ENCODE measurements around the gene SPATA13. TPM values are rescaled to one million over a fixed set of nuclear protein-coding genes. Genes with fewer than 3 reads are reported as not detected.

SPATA13 gene
- total and polyA plus RNA-seq, 4 experiments from 2014 or later, result 43.2 to 110 (median 93.4) TPM

DNA sequence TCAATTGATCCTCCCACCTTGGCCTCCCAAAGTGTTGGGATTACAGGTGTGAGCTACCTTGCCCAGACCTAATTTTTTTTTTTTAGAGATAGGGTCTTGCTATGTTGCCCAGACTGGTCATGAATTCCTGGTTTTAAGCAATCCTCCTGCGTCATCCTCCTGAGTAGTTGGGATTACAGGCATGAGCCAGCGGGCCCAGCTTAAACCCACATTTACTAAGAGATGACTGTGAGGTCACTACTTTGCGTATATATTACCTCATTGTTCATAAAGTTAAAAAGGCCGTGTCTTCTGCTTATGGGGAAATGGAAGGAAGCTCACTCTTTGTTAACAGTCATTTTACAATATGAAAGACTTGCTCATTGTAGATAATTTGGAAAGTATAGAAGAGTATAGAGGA, 109.3 kb downstream of the SPATA13 start:
- no peaks in the 10 kb centered on the region for H3K36me3 ChIP-seq (ENCODE audit: insufficient read depth, low read length)
- ChIA-PET POLR2A (ENCODE audit: partially characterized antibody) (interaction anchor here (1.4 to 35.7 kb wide), 6 partner anchors 7 to 109 kb away, joined by 6 to 1361 read pairs (median 8); partner anchors contain the start of gene SPATA13), CTCF (ENCODE audit: partially characterized antibody) (interaction anchor here (2.0 to 14.2 kb wide), 5 partner anchors 11 to 109 kb away, joined by 5 to 310 read pairs (median 14); partner anchors contain the start of gene SPATA13)
- H3K27me3 Mint-ChIP-seq, result peaks cover 2% of the 10 kb centered on the region in 2 donors
- H3K27me3 ChIP-seq (ENCODE audit: insufficient read depth, low read length), result no peaks in the 10 kb centered on the region
- no peaks in the 10 kb centered on the region for H3K9me3 ChIP-seq (ENCODE audit: control insufficient read depth in 1 of 2, low read length in 2 of 2)
- intact Hi-C loops (cut with micrococcal nuclease), result loop anchor here (2.0 to 10.0 kb wide), 5 partner anchors 37 to 1032 kb away; partner anchors contain the start of genes C1QTNF9, MIPEP and NUP58
- peak overlapping the region; percentile 98 to 100 (median 99) for H3K27ac Mint-ChIP-seq
- H3K4me3 ChIP-seq (ENCODE audit: low read length in 2 of 2), result peak overlapping the region in 1 of 2 donors; percentile 10
- peak overlapping the region; percentile 90 for H3K27ac ChIP-seq (ENCODE audit: low read depth, low read length)
- peaks cover 6 to 37% of the 10 kb centered on the region in 2 donors for H3K36me3 Mint-ChIP-seq
- DNase-seq, result no peak
- peaks cover 98% of the 10 kb centered on the region for H3K4me1 ChIP-seq (ENCODE audit: insufficient read depth, low read length)
- H3K9me3 Mint-ChIP-seq, result peaks cover 0 to 11% (median 0%) of the 10 kb centered on the region in 8 donors
- peak overlapping the region; percentile 83 to 99 (median 92) for H3K4me3 Mint-ChIP-seq
- H3K4me1 Mint-ChIP-seq, result peaks cover 74 to 97% (median 86%) of the 10 kb centered on the region in 4 donors

- Mint-ChIP-seq H3K4me1 (peaks cover 72 to 97% (median 85%) of the 10 kb centered on the region in 4 donors), H3K27me3 (peaks cover 2% of the 10 kb centered on the region in 2 donors), H3K36me3 (peaks cover 6 to 33% of the 10 kb centered on the region in 2 donors), H3K4me3 (peak overlapping the region; percentile 83 to 99 (median 92)), H3K27ac (peak overlapping the region; percentile 98 to 100 (median 99)), H3K9me3 (peaks cover 0 to 11% (median 0%) of the 10 kb centered on the region in 8 donors)
- no peaks in the 10 kb centered on the region for H3K27me3 ChIP-seq (ENCODE audit: insufficient read depth, low read length)
- intact Hi-C loops (cut with micrococcal nuclease), result loop anchor here (1.0 to 10.0 kb wide), 7 partner anchors 9 to 1032 kb away; partner anchors contain the start of genes C1QTNF9 and NUP58
- H3K9me3 ChIP-seq (ENCODE audit: control insufficient read depth in 1 of 2, low read length in 2 of 2), result no peaks in the 10 kb centered on the region
- no peaks in the 10 kb centered on the region for H3K36me3 ChIP-seq (ENCODE audit: insufficient read depth, low read length)
- peak overlapping the region; percentile 14 to 66 for H3K4me3 ChIP-seq (ENCODE audit: low read length in 2 of 2)
- H3K4me1 ChIP-seq (ENCODE audit: insufficient read depth, low read length), result peaks cover 98% of the 10 kb centered on the region
- POLR2A ChIA-PET (ENCODE audit: partially characterized antibody), result interaction anchor here (0.8 to 35.7 kb wide), 10 partner anchors 7 to 895 kb away, joined by 3 to 1361 read pairs (median 6); partner anchors contain the start of genes PARP4 and SPATA13
- DNase-seq, result peak; percentile 74 to 80 (median 76)
- CTCF ChIA-PET (ENCODE audit: partially characterized antibody), result interaction anchor here (0.8 to 14.2 kb wide), 6 partner anchors 10 to 110 kb away, joined by 3 to 310 read pairs (median 11); partner anchors contain the start of gene SPATA13
- peak overlapping the region; percentile 90 for H3K27ac ChIP-seq (ENCODE audit: low read depth, low read length)
Measured at GRCh38 chr13:24270639-24271141, 110.2 kb downstream of the SPATA13 start.

DNA sequence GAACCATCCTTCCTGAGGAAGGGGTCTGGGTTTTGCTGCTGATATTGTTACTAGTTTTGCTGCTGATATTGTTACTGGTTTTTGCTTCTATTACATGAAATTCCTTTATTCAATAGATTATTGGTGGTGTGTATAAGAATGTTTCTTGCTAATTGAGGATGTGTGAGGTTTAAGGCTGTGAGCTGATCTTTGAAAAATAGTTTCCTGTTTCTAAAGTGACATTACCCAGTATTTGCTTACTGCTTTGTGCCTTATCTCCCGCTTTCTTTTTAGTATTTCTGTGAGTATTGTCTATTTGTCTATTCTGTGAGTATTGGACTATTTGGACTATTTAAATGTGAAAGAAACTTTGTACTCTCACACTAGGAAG, 110.7 kb downstream of the SPATA13 start:
- H3K4me3 Mint-ChIP-seq, result peak overlapping the region; percentile 83 to 99 (median 92)
- no peak for DNase-seq
- peaks cover 6 to 33% of the 10 kb centered on the region in 2 donors for H3K36me3 Mint-ChIP-seq
- H3K27me3 Mint-ChIP-seq, result peaks cover 2% of the 10 kb centered on the region in 2 donors
- ChIA-PET CTCF (ENCODE audit: partially characterized antibody) (interaction anchor here (2.0 to 14.2 kb wide), 5 partner anchors 9 to 110 kb away, joined by 5 to 310 read pairs (median 14); partner anchors contain the start of gene SPATA13), POLR2A (ENCODE audit: partially characterized antibody) (interaction anchor here (1.0 to 35.7 kb wide), 8 partner anchors 6 to 896 kb away, joined by 3 to 1361 read pairs (median 6); partner anchors contain the start of gene SPATA13)
- Histone ChIP-seq H3K9me3 (ENCODE audit: control insufficient read depth in 1 of 2, low read length in 2 of 2) (no peaks in the 10 kb centered on the region), H3K4me3 (ENCODE audit: low read length in 2 of 2) (peak overlapping the region; percentile 14 to 66), H3K36me3 (ENCODE audit: insufficient read depth, low read length) (no peaks in the 10 kb centered on the region), H3K4me1 (ENCODE audit: insufficient read depth, low read length) (peaks cover 98% of the 10 kb centered on the region), H3K27me3 (ENCODE audit: insufficient read depth, low read length) (no peaks in the 10 kb centered on the region), H3K27ac (ENCODE audit: low read depth, low read length) (peak overlapping the region; percentile 90)
- H3K9me3 Mint-ChIP-seq, result peaks cover 0 to 11% (median 0%) of the 10 kb centered on the region in 8 donors
- intact Hi-C loops (cut with micrococcal nuclease), result loop anchor here (1.0 to 10.0 kb wide), 7 partner anchors 10 to 1031 kb away; partner anchors contain the start of genes C1QTNF9 and NUP58
- H3K27ac Mint-ChIP-seq, result peak overlapping the region; percentile 98 to 100 (median 99)
- peaks cover 72 to 97% (median 85%) of the 10 kb centered on the region in 4 donors for H3K4me1 Mint-ChIP-seq

- H3K4me3 ChIP-seq (ENCODE audit: low read length in 2 of 2), result peak overlapping the region; percentile 48 to 66
- ChIA-PET POLR2A (ENCODE audit: partially characterized antibody) (interaction anchor here (2.0 to 35.7 kb wide), 5 partner anchors 5 to 111 kb away, joined by 7 to 1361 read pairs (median 10); partner anchors contain the start of gene SPATA13), CTCF (ENCODE audit: partially characterized antibody) (interaction anchor here (2.8 to 14.2 kb wide), 6 partner anchors 7 to 44 kb away, joined by 8 to 310 read pairs (median 24); no protein-coding TSS in a partner anchor)
- H3K27ac ChIP-seq (ENCODE audit: low read depth, low read length), result peak overlapping the region; percentile 90
- Mint-ChIP-seq H3K4me1 (peaks cover 76 to 97% (median 86%) of the 10 kb centered on the region in 4 donors), H3K4me3 (peak overlapping the region; percentile 83 to 99 (median 92)), H3K27ac (peak overlapping the region; percentile 98 to 100 (median 99)), H3K36me3 (peaks cover 8 to 34% of the 10 kb centered on the region in 2 donors), H3K27me3 (peaks cover 2% of the 10 kb centered on the region in 2 donors), H3K9me3 (peaks cover 0 to 11% (median 0%) of the 10 kb centered on the region in 8 donors)
- peak; percentile 82 to 90 (median 88) for DNase-seq
- H3K9me3 ChIP-seq (ENCODE audit: control insufficient read depth in 1 of 2, low read length in 2 of 2), result no peaks in the 10 kb centered on the region
- no peaks in the 10 kb centered on the region for H3K36me3 ChIP-seq (ENCODE audit: insufficient read depth, low read length)
- no peaks in the 10 kb centered on the region for H3K27me3 ChIP-seq (ENCODE audit: insufficient read depth, low read length)
- intact Hi-C loops (cut with micrococcal nuclease), result loop anchor here (1.0 to 10.0 kb wide), 8 partner anchors 11 to 1030 kb away; partner anchors contain the start of genes C1QTNF9, NUP58 and SPATA13
- H3K4me1 ChIP-seq (ENCODE audit: insufficient read depth, low read length), result peaks cover 98% of the 10 kb centered on the region
Measured at GRCh38 chr13:24271601-24272451, 111.3 kb downstream of the SPATA13 start.

GRCh38 chr13:24272452-24273161, 112.1 kb downstream of the SPATA13 start:
- Mint-ChIP-seq H3K27me3 (peaks cover 2% of the 10 kb centered on the region in 2 donors), H3K4me3 (peak overlapping the region; percentile 83 to 95 (median 90)), H3K27ac (peak overlapping the region; percentile 98 to 100 (median 99)), H3K9me3 (peaks cover 0 to 10% (median 0%) of the 10 kb centered on the region in 8 donors), H3K36me3 (peaks cover 4 to 27% of the 10 kb centered on the region in 2 donors), H3K4me1 (peaks cover 72 to 97% (median 83%) of the 10 kb centered on the region in 4 donors)
- peak in 3 of 5 donors; percentile 18 to 42 (median 31) for DNase-seq
- CTCF ChIA-PET (ENCODE audit: partially characterized antibody), result interaction anchor here (3.5 to 14.2 kb wide), 4 partner anchors 8 to 44 kb away, joined by 17 to 310 read pairs (median 24); no protein-coding TSS in a partner anchor
- POLR2A ChIA-PET (ENCODE audit: partially characterized antibody), result interaction anchor here (0.7 to 35.7 kb wide), 6 partner anchors 5 to 306 kb away, joined by 3 to 1361 read pairs (median 9); partner anchors contain the start of gene SPATA13
- no peaks in the 10 kb centered on the region for H3K27me3 ChIP-seq (ENCODE audit: insufficient read depth, low read length)
- H3K4me3 ChIP-seq (ENCODE audit: low read length in 2 of 2), result peak overlapping the region; percentile 48 to 66
- intact Hi-C loops (cut with micrococcal nuclease), result loop anchor here (2.0 to 10.0 kb wide), 4 partner anchors 35 to 1030 kb away; partner anchors contain the start of genes C1QTNF9, NUP58 and SPATA13
- no peaks in the 10 kb centered on the region for H3K36me3 ChIP-seq (ENCODE audit: insufficient read depth, low read length)
- H3K27ac ChIP-seq (ENCODE audit: low read depth, low read length), result peak overlapping the region; percentile 90
- H3K4me1 ChIP-seq (ENCODE audit: insufficient read depth, low read length), result peaks cover 98% of the 10 kb centered on the region
- H3K9me3 ChIP-seq (ENCODE audit: control insufficient read depth in 1 of 2, low read length in 2 of 2), result no peaks in the 10 kb centered on the region

All from CD4-positive, alpha-beta memory T cell (primary cell).